ENCODE measurements around the gene UTP4.
"Not testable (repeated sequence)": the region's sequence is repeated elsewhere in the genome, so short reads cannot be mapped to it uniquely, and the experiment has no call there.

Gene UTP4

GRCh38 chr16:69131839-69132423 is 518 bp upstream of the UTP4 start:
- TF ChIP-seq ZFX (IDR thresholded peaks at IDR 0.05), result no peak
- TF ChIP-seq CTCF (conservative IDR thresholded peaks at IDR 0.05), result no peak
- H3K27ac ChIP-seq, result peak overlapping the region; percentile 96

GRCh38 chr16:69133373-69133954 is 1.0 kb downstream of the UTP4 start:
- no peak for TF ChIP-seq ZFX (IDR thresholded peaks at IDR 0.05)
- no peak for TF ChIP-seq CTCF (conservative IDR thresholded peaks at IDR 0.05)
- H3K27ac ChIP-seq, result peak overlapping the region; percentile 96; the same call in 1 of the 2 replicates

GRCh38 chr16:69138608-69139007 is 6.2 kb downstream of the UTP4 start:
- TF ChIP-seq CTCF (conservative IDR thresholded peaks at IDR 0.05) (no peak), ZFX (IDR thresholded peaks at IDR 0.05) (no peak)
- H3K27ac ChIP-seq, result no peak overlapping the region

DNA sequence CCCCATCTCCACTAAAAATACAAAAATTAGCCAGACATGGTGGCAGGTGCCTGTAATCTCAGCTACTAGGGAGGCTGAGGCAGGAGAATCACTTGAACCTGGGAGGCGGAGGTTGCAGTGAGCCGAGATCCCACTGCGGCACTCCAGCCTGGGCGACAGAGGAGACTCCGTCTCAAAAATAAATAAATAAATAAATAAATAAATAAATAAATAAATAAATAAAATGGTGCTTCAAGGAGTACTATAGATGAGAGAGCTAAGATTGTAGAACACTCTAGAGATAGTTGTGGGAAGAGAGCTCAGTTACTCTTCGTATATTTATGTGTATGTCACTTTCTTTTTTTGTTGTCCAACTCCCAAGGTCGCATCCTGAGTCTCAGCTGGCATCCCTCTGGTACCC is 7.0 kb downstream of the UTP4 start:
- H3K27ac ChIP-seq, result not testable (repeated sequence)

DNA sequence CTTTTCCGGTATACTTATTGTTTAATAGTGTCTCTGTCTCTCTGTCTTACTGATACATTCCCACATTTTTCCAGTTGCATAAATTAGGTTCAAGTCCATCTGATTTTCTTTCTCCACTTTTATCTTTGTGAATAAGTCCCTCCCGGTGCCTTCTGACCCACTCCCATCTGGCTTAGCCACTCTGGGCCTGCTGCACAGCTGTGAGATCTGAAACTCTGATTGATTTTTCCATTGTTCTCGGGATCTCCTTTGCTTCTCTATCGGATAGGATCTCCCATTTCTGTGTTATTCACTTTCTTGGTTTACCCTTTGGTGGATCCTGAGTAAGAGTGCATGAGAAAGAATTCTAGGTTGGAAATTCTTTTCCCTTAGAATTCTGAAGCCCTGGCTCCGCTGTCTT is 8.6 kb downstream of the UTP4 start:
- no peak for TF ChIP-seq ZFX (IDR thresholded peaks at IDR 0.05)
- TF ChIP-seq CTCF (conservative IDR thresholded peaks at IDR 0.05), result no peak
- H3K27ac ChIP-seq, result no peak overlapping the region

DNA sequence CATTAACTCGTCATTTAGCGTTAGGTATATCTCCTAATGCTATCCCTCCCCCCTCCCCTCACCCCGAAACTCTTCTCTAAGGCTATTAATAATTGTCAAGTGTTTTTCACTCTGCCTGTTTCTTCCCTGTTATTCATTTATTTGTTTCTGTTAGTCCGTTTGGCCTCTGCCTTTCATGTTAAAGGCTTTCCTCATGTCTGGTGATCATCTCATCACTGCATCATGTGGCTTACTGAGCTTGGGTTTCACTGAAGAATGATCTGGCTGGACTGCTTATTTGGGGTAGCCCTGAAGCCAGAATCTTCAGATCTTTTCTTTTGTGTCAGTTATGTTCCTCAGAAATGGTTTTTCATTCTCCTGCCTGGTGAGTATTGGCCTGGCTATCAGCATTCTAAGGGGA is 9.5 kb downstream of the UTP4 start:
- no peak overlapping the region for H3K27ac ChIP-seq
- TF ChIP-seq CTCF (conservative IDR thresholded peaks at IDR 0.05), result no peak
- TF ChIP-seq ZFX (IDR thresholded peaks at IDR 0.05), result no peak

- TF ChIP-seq CTCF (conservative IDR thresholded peaks at IDR 0.05), result no peak; the same call in 1 of the 2 replicates
- TF ChIP-seq ZFX (IDR thresholded peaks at IDR 0.05), result no peak
- H3K27ac ChIP-seq, result no peak overlapping the region
Observed at GRCh38 chr16:69143116-69143515, 10.7 kb downstream of the UTP4 start.

- TF ChIP-seq ZFX (IDR thresholded peaks at IDR 0.05) (no peak), CTCF (conservative IDR thresholded peaks at IDR 0.05) (no peak)
- H3K27ac ChIP-seq, result no peak overlapping the region
Observed at GRCh38 chr16:69145658-69146057, 13.2 kb downstream of the UTP4 start.

GRCh38 chr16:69149621-69150020 is 17.2 kb downstream of the UTP4 start:
- H3K27ac ChIP-seq, result not testable (repeated sequence)

Measured in C4-2B (cell line).